Measurements from ENCODE around the gene B3GNT4.

B3GNT4 gene

DNA sequence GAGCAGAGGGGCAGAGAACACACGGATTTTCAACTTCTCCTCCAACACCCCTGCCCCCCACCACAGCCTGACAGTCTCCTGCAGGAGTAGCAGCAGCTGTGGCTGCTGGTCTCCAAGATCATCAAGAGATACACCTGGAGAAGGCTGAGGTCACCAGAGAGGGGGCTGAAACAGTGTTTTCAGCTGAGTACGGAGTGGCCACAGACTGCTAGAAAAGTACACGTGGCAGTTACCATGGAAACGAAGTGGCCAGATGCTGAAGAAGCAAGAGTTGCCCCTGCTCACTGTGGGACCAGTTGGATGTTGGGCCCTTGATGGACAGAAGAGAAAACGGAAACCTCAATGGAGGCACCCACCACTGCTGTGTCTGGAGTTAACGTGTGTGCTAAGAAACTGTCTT lies 27.3 kb downstream of the B3GNT4 start:
- TF ChIP-seq ZC3H10 (CRISPR knock-in tag; IDR thresholded peaks at IDR 0.05) (no peak), CREB5 (CRISPR knock-in tag; IDR thresholded peaks at IDR 0.05; ENCODE audit: low read depth) (no peak), ZFP30 (CRISPR knock-in tag; IDR thresholded peaks at IDR 0.05) (no peak), ISL1 (CRISPR knock-in tag; IDR thresholded peaks at IDR 0.05) (no peak), CSDC2 (CRISPR knock-in tag; IDR thresholded peaks at IDR 0.05) (no peak), CSRNP3 (CRISPR knock-in tag; IDR thresholded peaks at IDR 0.05) (no peak), ZNF70 (CRISPR knock-in tag; IDR thresholded peaks at IDR 0.05) (no peak), SNAI2 (CRISPR knock-in tag; IDR thresholded peaks at IDR 0.05) (no peak), ZFP3 (CRISPR knock-in tag; IDR thresholded peaks at IDR 0.05) (no peak), GLIS3 (CRISPR knock-in tag; IDR thresholded peaks at IDR 0.05) (no peak), TOX (CRISPR knock-in tag; IDR thresholded peaks at IDR 0.05; ENCODE audit: borderline replicate concordance) (no peak), RARB (CRISPR knock-in tag; IDR thresholded peaks at IDR 0.05) (no peak), ZNF565 (CRISPR knock-in tag; conservative IDR thresholded peaks at IDR 0.05; ENCODE audit: low read depth) (no peak), PPARA (CRISPR knock-in tag; IDR thresholded peaks at IDR 0.05; ENCODE audit: borderline replicate concordance) (no peak), TCF4 (CRISPR knock-in tag; IDR thresholded peaks at IDR 0.05; ENCODE audit: borderline replicate concordance) (no peak), TSHZ2 (CRISPR knock-in tag; IDR thresholded peaks at IDR 0.05) (no peak), ZNF8 (CRISPR knock-in tag; IDR thresholded peaks at IDR 0.05) (no peak)
- TF ChIP-seq, protein P1, sequence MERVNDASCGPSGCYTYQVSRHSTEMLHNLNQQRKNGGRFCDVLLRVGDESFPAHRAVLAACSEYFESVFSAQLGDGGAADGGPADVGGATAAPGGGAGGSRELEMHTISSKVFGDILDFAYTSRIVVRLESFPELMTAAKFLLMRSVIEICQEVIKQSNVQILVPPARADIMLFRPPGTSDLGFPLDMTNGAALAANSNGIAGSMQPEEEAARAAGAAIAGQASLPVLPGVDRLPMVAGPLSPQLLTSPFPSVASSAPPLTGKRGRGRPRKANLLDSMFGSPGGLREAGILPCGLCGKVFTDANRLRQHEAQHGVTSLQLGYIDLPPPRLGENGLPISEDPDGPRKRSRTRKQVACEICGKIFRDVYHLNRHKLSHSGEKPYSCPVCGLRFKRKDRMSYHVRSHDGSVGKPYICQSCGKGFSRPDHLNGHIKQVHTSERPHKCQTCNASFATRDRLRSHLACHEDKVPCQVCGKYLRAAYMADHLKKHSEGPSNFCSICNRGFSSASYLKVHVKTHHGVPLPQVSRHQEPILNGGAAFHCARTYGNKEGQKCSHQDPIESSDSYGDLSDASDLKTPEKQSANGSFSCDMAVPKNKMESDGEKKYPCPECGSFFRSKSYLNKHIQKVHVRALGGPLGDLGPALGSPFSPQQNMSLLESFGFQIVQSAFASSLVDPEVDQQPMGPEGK (CRISPR knock-in tag; IDR thresholded peaks at IDR 0.05; ENCODE audit: borderline replicate concordance), result no peak
- ATAC-seq, result no peak

DNA sequence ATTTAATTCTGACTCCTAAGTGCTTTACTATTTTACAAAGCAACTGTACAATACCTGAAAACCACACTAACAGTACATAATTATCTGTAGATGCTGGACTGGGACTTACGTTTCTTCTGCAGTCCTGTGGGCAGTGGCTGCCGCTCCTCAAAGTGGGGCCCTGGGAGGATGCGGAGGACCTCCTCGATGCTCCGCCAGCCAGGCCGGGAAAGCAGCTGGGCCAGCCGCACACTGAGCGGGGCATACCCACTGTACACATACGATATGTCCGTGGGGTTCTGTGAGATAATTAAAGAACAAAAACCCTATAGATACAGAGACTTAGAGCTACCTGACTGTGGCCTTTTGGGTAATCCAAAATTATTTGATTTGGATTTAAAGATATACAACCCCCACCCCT lies 29.2 kb downstream of the B3GNT4 start:
- TF ChIP-seq RARB (CRISPR knock-in tag; IDR thresholded peaks at IDR 0.05), result no peak
- TF ChIP-seq CSRNP3 (CRISPR knock-in tag; IDR thresholded peaks at IDR 0.05), result no peak
- no peak for TF ChIP-seq PPARA (CRISPR knock-in tag; IDR thresholded peaks at IDR 0.05; ENCODE audit: borderline replicate concordance)
- TF ChIP-seq TSHZ2 (CRISPR knock-in tag; IDR thresholded peaks at IDR 0.05), result no peak
- no peak for TF ChIP-seq ZFP30 (CRISPR knock-in tag; IDR thresholded peaks at IDR 0.05)
- no peak for TF ChIP-seq ZNF70 (CRISPR knock-in tag; IDR thresholded peaks at IDR 0.05)
- no peak for TF ChIP-seq ISL1 (CRISPR knock-in tag; IDR thresholded peaks at IDR 0.05)
- TF ChIP-seq ARNTL (CRISPR knock-in tag; IDR thresholded peaks at IDR 0.05; ENCODE audit: borderline replicate concordance, low read depth), result no peak
- TF ChIP-seq OSR1 (CRISPR knock-in tag; IDR thresholded peaks at IDR 0.05), result no peak
- no peak for TF ChIP-seq TCF4 (CRISPR knock-in tag; IDR thresholded peaks at IDR 0.05; ENCODE audit: borderline replicate concordance)
- no peak for TF ChIP-seq POU6F1 (CRISPR knock-in tag; IDR thresholded peaks at IDR 0.05; ENCODE audit: borderline replicate concordance, low read depth)
- no peak for TF ChIP-seq SNAI2 (CRISPR knock-in tag; IDR thresholded peaks at IDR 0.05)
- TF ChIP-seq CREB5 (CRISPR knock-in tag; IDR thresholded peaks at IDR 0.05; ENCODE audit: low read depth), result no peak
- no peak for TF ChIP-seq CSDC2 (CRISPR knock-in tag; IDR thresholded peaks at IDR 0.05)
- TF ChIP-seq ZNF565 (CRISPR knock-in tag; conservative IDR thresholded peaks at IDR 0.05; ENCODE audit: low read depth), result no peak
- TF ChIP-seq ESRRG (CRISPR knock-in tag; IDR thresholded peaks at IDR 0.05), result no peak
- ATAC-seq, result no peak
